ENCODE data around the gene SH3TC1.

The SH3TC1 gene

DNA sequence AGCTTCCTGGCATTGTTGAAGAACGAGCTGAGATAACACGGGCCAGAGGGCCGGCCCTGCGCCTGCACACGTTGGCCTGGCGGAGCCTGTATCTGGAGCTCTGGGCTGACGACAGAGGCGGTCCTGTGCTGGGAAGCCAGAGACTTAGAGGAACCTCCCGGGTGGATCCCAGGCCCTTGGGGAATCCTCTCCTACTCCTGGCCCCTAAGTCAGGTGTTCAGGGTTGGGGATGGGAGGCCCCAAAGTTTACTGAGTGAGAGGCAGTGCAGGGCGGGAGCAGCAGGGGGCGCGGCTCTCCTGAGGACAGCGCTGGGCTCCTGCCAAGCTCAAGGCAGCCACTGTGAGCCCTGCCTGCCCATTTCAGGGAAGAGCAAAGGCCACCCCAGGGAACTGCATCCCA is 68.0 kb downstream of the SH3TC1 start:
- DNase-seq = peak; percentile 79

DNA sequence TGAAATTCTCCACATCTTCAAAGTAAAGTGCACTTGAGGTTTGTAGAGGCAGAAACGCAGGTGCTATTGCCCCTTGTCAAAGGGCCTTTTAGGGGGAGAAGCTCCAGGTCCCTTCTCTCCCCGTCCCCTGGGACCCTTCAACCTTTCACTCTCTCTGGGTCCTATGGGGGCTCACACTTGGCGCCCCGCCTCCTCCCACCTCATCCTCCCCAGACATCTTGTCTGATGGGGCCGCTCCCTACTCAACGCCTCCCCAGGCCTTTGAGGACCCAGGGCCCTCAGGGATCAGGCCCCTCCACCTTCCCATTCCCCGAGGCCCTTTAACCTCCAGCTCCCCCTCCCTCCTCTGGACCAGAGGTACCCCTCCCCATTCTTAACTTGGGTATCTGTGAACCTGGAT is 69.1 kb downstream of the SH3TC1 start:
- DNase-seq = no peak

DNA sequence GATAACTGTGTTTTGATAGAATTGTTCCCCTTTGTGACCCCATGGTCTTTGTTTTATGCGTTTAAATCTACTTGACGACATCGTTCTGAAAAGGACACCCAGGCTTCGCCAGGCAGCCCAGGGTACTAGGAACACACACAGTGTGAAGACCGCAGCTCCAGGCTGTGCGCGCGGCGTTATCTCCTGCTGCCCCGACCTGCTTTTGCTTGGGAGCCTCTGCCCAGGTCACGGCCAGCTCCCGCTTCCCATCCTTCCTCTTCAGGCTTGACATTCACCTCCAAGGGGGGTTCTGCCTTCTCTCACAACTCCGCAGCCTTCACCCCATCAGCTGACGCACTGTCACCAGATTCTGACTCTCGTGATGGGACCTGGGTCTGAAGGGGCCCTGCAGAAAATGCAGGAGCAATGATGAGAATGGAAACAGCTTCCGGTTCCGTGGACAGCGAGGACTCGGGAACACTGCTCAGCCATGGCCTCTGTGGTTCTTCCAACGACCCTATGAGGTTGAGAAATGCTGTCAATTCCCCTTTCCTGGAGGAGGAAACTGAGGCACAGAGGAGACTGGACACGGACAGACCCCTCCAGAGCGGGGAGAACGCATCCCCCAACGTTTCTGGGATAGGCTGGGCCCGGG is 69.9 kb downstream of the SH3TC1 start:
- no peak for DNase-seq

DNA sequence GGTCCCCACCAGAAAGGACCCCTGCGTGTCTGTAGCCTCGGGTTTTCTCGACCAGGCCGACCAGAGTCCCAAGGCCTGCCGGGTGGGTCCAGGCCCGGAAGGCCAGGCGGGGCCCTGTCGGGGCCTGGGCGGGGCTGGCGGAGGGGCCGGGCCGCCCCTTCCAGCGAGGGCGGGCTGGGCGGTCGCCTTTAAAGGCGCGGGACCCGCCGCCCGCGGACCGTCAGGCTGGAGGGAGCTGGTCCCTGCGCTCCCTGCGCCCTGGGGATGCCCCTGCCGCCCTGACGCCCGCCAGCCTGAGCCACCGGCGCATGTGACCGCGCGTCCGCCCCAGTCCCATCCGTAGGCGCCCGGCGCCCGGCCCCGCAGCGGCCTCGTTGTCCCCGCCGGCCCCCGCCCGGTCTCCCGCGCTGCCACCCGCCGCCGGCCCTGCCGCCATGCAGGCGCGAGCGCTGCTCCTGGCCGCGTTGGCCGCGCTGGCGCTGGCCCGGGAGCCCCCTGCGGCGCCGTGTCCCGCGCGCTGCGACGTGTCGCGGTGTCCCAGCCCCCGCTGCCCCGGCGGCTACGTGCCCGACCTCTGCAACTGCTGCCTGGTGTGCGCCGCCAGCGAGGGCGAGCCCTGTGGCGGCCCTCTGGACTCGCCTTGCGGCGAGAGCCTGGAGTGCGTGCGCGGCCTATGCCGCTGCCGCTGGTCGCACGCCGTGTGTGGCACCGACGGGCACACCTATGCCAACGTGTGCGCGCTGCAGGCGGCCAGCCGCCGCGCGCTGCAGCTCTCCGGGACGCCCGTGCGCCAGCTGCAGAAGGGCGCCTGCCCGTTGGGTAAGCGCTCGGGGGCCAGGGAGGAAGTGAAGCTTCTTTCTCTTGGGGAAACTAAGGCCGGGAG is 70.7 kb downstream of the SH3TC1 start, which contains the start of gene HTRA3:
Gene HTRA3, plus strand, starts transcription at position 220 of the 883 bp plus-strand sequence. Its CDS starts 215 bp downstream, at position 435.
- peak; percentile 74 for DNase-seq

DNA sequence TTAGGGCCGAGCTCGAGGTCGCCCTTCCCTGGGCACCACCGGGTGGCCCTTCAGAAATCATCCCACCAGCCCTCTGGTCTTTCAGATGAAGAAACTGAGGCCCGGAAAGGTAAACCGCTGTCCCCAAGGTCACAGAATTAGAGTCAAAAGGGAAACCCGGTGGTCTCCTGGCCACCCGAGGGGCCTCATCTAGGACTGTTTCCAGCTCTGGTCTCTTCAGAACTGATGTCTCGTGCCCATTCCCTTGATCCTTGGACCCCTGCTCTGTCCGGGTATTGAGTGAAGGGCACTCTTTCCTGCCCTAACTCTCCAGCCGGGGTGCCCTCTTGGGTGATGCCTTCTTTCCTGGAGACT is 71.3 kb downstream of the SH3TC1 start:
- no peak for DNase-seq

DNA sequence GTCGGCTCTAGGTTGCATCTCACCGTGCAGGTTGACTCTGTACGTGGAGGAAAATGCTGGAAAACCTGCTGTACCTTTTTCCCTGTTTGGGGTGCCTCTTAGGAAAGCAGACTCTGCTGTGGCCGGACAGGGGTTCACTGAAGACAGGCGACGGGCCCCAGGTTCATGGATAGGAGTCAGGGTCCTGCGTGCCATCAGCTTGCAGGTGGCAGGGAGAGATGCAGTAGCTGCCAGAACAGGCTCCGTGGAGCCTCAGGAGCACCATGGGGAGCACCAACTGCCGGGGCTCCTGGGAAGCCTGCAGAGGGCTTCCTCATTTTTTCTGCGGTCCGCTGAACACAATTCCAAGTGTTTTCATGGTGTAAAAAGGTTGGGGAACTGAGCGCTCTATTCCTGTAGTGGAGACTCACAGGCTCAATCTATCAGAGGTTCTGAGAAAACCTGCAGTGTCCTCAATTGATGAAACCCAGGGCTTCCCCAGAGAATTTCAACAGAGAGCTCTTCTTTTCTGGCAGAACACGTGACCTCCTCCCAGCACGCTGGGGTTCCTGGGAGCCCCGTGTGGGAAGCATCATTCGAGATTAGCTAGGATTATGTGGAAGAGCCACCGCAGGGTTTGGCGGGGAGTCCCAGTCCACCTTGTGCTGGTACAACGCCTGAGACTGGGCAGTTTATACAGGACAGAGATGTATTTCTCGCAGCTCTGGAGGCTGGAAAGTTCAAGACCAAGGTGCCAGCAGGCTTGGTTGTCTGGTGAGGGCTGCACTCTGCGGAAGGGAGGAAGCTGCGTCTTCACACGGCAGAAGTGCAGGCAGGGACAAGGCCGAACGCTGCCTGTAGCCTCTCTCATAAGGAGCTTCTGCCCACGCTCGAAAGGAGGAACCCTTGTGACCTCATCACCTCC is 72.1 kb downstream of the SH3TC1 start:
- DNase-seq = no peak

DNA sequence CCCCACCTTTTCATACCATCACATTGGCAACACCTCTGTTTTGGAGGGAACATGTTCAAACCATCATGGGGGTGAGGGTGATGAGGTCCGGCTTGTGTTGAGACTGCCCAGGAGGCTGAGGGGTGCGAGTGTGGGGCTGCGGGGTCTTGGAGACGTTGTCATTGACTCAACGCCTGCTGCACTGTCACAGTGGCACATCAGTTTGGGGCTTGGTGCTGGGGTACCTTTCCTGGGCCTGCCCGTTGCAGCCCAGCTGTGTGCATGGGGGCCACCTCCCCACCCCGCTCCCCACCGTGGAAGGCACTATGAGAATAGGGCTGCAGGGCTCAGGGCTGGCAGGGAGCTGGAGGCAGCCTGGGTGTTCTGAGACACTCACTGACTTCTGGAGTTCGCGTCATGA is 72.7 kb downstream of the SH3TC1 start:
- DNase-seq = no peak

DNA sequence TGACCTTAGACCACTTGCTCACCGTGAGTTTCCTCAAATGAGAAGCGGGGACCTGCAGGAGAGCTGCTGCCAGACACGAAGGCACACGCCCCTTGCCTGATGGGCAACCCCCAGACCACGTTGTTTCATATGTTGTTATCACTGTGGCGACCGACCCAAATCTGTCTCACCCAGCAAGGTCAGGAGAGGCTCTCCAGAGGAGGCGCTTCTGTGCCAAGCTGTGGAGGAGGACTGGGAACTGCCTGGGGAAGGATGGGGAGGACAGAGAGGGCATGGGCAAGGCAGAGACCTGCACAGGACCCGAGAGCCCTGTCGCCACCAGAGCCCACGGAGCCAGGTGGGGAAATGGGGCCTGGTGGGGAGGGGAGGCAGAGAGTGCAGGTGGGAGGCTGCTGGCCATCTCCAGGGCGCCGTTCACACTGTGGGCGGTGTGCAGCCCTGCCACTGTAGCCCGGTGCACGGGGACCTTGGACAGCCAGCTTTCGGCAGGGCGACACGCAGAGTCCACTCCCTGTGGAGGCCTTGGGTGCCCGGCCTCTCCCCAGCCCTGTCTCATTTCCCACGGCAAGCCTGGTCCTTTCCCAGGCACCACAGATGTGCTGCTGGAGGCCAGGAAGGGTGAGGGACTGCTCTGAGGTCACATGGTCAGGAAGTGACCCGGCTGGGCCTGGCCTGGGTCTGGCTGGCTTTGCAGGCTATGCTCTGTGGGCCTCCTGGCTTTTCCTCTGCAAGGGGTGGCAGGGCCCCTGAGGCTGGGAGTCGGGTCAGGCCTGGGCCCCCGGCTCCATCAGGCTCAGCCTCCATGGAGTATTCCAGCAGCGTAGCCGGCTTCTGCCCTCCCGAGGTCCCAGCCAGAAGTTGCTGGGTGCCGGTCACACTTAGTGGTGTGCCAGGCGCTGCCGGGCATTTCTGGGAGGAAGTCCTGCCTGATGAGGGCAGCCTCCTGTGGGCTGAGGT is 73.7 kb downstream of the SH3TC1 start:
- DNase-seq = peak; percentile 84

DNA sequence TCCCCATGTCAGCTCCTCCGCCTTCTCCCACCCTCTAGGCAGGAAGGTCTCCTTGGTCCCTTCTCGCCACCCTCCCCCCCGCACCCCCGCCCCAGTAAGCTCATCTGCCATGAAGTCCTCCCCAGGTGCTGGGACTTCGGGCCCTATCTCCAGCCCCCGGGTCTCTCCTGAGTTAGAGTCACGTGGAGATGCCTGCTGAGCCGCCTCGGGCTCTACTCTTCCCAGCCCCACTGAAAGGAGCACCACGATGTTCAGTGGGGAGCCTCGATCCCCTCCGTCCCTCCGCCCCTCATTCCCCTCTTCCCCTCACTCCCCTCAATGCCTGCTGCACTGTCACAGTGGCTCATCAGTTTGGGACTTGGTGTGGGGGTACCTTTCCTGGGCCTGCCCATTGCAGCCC is 74.4 kb downstream of the SH3TC1 start:
- no peak for DNase-seq

DNA sequence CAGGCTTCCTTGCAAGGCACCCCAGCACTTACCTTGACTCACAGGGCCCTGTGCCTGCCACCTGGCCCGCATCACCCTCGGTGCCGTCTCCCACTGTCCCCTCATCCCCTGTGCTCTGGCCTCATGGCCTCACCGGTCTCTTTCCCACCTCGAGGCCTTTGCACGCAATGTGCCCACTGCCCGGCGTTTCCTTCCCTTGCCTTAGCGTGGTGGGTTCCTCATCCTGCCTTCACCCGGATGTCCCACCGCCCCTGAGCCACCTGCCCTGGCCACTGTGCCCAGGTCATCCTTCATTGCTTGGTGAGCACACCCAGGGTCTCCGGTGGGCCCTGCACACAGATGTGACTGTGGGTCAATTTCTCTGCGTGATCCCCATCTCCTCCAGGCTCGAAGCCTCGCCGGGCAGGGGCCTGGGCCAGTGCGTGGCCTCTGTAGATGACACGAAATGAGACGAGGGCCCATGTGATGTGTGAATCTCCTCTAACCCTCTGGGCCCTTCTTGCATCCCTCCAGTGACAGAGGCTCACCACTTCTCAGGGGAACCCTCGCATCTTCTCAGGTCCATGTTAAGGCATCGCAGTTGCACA is 75.1 kb downstream of the SH3TC1 start:
- DNase-seq = no peak

DNA sequence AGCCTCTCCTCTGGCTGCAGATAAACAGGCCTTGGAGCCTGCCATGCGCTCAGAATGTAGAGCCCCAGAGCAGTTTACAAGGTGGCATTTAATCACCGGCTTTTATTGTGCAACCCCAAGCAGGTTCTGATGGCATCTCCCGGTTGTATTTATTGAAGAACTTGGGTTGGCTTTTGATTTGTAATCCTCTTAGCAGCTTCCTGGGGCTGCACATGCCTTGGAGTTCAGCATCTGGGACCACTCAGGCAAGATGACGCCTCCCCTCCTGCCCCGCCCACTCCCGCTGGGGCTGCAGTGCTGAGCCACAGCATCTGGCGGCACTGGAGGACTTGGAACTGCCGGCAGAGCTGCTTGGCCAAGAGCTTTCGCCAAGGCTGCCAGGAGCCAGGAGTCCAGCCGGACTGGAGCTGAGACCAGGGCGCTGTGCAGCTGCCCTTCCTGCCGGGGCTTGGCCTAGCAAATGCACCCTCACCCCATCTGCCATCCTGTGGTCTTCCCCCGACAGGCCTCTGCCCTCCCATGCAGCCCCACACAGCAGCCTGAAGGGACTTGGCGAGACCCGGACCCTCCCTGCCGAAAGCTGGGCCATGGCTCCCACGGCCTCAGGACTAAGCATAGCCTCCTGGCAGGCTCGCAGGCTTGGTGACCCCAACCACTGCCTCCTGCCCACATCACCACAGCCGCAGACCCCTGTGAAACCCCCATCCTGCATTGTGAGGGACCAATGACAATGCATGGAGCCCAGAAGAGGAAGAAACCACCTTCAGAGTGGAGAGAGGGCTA is 75.9 kb downstream of the SH3TC1 start:
- peak; percentile 81 for DNase-seq

DNA sequence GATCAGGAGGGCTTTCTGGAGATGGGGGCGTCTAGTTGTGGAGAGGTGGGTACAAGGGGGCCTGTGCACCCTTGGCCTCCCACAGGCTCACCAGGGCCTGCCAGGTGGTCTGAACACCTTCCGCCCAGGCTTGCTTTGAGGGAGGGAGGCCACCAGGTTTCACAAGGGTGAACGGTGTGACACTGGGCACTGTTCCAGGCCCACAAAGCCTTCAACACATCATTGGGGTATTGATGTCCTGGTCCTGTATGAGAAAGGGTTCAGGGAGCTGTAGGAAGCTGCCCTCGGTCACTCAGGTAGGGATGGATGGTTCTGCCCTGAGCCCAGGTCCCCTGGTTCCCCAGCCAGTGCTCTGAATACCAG is 76.4 kb downstream of the SH3TC1 start:
- DNase-seq = no peak

DNA sequence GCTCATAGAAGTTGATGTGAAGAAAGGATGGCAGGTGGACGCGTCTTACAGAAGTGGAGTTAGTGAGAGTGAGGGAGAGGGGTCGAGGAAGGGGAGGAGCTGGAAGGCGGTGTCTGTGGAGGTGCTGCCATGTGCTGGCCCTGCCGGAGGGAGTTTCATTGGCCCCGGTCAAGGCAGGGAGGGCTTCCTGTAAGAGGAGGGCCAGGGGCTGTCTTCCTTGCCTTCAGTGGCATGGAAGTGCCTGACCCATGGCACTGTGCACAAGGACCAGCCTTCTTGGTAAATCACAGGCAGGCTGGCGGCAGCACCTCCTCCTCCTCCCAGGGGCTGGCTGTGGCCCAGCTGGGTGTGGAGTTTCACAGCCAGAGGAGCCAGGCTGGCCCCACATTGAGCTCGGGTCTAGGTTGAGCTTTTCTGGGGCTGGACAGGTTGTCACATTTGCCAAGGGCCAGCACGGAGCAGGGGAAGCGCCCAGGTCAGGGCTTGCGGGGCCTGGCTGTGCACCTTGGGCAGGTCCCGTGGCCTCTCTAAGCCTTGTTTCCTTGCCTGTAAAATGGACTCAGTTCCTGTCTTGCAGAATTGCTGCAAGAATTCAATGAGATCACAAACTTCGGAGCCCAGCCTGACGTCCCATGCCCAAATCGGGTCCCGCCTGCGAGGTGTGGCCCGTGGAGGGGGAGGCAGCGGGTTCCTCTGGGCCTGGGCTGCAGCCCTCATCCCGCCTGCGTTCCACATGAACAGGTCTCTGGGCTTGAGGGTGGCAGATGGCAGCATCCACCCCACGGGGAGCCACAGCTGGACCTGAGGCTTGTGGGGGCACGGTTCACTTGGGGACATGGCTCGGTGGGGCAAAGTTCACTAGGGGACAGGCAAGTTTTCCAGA is 77.5 kb downstream of the SH3TC1 start:
- no peak for DNase-seq

DNA sequence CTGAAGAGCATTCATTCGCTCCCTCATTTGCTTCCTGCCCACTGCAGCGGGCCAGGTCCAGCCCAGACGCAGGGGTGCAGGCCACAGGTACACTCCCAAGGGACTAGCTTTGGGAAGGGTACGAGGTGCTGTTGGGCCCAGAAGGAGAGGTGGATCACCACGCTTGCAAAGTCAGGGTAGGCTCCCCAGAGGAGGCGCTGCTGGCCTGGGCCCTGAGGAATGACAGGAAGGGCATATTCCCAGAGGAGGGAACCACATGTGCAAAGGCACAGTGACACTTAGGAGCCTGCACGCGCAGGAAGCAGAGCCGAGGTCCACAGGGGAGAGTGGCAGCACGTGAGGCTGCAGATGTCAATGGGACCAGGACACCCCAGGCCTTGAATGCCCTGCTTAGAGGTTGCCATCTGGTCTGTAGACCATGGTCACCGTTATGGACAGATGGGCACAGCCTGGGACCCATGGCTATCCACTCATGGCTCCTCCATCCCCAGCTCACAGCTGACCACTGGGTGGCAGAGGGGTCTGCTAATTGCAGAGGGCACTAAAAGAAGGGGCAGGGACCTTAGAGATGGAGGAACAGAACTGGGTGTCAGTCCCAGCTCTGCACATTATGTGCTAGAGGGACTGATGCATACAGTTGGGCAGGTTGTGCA is 78.4 kb downstream of the SH3TC1 start:
- no peak for DNase-seq

DNA sequence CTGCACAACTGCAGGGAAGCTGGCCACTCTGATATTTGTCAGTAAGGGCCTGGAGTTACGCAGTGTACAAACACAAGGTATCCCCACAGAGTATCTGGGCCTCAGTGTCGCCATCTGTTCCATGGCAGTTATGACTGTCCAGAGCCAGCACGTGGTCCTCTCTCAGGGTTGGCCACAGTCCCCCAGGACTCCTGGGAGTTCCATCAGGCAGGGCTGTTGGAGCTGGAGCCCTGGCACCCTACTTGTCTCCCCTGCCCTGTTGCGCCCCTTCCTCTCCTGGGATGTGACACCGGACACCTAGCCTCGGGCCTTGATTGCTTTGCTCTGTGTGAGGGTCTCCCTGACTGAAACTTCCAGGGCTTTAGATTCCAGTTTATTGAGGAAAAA is 78.9 kb downstream of the SH3TC1 start:
- DNase-seq = no peak

DNA sequence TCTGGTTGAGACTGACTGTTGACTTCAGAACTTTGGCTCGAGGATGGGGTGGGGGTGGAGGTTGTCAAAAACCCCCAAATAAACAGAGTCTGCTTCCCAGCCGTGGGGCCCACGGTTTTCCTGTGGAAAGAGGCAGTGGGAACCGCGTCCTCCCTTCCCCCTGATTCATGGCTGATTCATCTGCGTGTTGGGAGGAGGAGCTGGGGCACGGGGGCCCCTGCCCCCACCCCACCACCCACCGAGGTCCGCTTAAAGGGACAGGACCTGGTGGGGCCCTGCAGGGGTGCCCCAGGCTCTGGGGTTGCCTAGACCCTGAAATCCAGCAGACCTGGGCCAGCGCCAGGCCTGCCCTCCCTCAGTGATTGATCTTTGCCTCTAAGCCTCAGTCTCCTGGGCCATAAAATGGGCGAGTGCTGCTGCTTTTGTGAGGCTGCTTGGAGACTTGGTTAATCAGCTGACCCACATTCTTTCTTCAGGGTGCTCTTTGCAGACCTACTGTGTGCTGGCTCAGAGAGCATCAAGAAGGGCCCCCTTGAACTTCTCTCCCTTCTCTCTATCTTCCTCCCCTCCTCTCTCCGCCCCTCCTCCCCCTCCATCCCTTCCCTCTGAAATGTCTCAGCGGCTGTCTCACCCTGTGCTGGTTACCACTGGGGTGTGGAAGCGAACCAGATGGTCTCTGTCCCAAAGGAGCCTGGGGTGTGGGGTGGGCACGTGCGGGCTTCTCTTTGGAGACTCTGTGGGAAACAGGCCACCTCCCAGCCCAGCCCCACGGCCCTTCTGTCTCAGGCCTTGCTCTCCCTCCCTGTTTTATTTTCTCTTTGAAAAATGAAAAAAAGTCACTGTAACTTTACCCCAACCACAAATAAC is 79.6 kb downstream of the SH3TC1 start:
- no peak for DNase-seq

DNA sequence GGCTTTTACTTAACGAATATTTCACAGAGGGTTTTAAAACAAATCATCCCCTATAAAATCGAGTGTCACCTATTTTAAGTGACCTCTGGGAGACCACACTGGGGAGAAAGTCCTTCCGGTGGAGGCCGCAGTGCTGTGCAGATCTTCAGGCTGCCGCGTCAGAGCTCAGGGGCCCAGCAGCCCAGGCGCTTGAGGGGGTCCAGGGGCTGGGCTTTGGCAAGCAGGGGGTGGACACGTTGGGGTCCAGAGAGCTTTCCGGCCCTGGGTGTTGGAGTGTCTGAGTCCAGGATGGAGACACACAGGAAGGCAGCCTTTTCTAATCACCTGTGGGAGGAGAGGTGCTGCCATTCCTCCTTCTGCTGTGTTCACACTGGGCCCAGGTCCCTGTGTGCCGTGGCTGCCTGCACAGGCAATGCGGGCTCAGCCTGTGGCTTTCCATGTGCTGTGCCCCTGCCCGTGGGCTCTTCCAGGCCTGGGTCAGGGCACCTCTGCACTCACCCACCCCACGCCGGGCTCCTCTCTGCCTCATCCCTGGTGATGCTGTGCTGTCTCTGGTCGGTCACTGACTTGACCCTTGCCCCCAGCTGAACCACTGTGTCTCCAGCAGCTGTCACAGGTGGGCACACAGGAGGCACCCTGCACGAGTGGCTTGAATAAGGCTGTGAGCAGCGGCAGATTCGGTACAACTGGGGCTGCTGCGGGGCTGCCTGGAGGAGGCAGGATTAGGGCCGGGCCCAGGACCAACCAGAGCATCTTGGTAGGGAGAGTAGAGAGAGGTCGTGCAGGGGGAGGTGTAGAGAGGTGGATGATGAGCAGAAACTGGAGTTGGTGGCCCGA is 80.4 kb downstream of the SH3TC1 start:
- no peak for DNase-seq
